ENCODE measurements around the gene ITGB4. TPM values are rescaled to one million over a fixed set of nuclear protein-coding genes. Genes with fewer than 3 reads are reported as not detected.
"Not testable (repeated sequence)": the region's sequence is repeated elsewhere in the genome, so short reads cannot be mapped to it uniquely, and the experiment has no call there.

ITGB4 gene
- total RNA-seq, 1 experiment from 2014 or later = 4.8 TPM

DNA sequence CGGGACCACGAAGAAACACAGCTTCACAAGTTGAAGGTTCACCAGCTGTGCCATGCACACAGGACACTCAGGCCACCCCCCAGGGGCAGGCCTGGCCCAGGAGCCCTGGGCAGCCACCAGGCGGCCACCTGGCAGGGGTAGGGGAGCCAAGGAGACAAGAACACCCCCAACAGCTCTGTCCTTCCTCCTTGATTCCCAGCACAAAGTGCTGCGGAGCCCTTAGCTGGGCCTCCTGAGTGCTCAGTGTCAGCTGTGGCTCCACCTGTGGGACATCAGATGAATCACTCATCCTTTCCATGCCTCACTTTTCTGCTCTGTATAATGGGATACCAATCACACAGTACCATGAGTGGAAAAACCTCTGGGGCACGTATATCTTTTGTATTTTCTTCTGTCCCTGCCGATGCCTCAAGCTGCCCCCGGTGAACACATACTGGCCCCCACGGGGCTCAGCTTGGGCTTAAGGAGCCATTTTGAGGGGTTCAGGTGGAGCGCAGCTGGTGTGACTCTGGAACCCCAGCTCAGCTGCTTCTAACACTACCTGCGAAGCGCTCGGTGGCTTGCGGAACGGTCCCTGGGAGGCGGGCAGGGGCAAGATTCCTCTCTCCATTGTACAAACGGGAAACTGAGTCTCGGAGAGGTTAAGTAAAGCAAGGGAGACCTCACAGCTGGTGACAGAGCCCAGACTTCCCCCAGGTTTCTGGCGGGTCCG is 31.7 kb downstream of the ITGB4 start:
- DNase-seq (ENCODE audit: low read depth) = no peak

DNA sequence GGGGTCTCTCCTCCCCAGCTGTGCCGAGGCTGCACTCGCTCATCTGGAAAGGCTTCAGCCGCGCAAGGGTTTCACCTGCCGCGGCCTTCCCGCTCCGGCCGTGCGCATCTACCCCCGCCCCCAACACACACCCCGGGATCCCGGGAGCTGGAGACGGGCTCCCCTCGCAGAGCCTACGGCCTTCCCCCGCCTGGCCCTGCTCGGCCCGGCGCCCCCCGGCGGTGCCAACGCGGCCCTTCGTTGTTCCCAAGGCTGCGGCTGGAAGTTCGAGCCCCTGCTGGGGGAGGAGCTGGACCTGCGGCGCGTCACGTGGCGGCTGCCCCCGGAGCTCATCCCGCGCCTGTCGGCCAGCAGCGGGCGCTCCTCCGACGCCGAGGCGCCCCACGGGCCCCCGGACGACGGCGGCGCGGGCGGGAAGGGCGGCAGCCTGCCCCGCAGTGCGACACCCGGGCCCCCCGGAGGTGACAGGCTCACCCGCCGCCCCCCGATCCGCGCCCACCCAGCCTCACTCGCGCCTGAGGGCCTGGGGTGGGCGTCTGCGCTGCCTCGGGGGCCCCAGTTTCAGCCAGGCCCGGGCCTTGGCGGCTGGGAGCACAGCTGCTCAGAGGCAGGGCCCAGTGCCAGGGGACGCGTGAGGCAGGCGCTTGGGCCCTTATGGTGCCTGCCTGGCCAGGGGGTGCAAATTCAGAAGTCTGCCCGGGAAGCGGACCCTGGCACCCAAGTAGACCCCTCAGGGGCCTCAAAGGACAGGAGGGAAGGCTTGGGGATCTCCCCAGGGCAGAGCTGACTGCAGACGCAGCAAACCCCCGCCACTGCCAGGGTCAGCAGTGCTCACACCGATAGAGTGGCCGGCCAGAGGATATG is 32.5 kb downstream of the ITGB4 start:
- no peak for DNase-seq (ENCODE audit: low read depth)

DNA sequence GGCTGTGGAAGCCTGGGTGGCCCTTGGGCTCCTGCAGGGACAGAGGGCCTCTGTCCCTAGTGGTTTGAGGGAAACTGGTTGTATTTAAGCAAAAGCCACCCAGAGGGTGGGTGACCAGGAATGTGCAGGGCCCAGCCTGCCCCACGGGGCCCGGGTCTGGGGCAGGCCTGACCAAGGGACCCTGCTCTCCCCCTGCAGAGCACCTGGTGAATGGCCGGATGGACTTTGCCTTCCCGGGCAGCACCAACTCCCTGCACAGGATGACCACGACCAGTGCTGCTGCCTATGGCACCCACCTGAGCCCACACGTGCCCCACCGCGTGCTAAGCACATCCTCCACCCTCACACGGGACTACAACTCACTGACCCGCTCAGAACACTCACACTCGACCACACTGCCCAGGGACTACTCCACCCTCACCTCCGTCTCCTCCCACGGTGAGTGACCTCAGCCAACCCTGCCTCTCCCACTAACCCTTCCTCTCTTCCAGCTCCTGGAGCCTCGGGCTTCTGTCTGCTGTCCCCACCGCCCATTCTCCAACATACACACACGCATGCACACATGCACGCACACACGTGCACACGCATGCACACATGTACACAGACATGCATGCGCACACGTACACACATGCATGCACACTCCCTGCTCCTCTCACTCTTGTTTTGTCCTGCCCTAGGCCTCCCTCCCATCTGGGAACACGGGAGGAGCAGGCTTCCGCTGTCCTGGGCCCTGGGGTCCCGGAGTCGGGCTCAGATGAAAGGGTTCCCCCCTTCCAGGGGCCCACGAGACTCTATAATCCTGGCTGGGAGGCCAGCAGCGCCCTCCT is 33.3 kb downstream of the ITGB4 start:
- no peak for DNase-seq (ENCODE audit: low read depth)

DNA sequence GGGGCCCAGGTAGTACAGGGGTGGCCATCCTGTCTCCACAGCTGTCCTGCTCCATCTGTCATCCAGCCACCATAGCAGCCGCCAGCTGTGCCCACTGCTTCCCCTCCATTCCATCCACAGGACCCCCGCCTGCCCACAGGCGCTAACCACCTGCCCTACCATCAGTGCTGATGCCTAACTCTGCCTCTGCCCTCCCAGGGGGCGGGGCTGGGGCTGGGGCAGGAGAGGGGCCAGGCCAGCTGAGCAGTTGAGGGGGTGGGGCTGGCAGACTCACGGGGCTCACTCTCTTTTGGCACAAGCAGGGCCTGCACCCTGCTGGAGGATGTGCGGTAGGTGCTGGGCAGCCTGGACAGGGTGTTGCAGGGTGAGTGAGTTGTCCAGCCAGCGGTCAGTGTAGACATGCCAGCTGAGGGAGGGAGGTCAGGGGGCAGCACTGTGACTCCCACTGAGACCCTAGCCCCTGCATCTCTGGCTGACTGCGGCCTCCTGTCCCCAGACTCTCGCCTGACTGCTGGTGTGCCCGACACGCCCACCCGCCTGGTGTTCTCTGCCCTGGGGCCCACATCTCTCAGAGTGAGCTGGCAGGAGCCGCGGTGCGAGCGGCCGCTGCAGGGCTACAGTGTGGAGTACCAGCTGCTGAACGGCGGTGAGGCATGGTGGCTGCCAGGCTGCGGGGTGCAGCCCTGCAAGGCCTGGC is 34.1 kb downstream of the ITGB4 start:
- DNase-seq (ENCODE audit: low read depth) = peak; percentile 52

DNA sequence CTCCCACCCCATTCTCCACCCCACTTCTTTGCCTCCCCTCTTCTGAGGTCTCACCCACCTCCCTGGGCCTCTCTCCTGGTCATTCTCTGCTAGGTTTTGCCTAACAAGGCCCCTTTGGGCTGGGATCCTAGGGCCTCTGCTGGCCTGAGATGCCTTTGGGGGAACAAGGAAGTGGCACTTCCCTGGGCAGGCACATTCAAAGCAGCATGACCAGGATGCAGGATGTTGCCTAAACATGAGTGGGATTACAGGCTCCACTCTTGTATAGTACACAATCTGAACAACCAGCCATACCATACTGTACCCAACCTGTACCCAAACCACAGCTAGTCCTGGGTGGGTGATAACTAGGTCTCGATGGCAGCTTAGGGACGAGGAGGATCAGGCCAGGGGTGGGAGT is 34.7 kb downstream of the ITGB4 start:
- no peak for DNase-seq (ENCODE audit: low read depth)

DNA sequence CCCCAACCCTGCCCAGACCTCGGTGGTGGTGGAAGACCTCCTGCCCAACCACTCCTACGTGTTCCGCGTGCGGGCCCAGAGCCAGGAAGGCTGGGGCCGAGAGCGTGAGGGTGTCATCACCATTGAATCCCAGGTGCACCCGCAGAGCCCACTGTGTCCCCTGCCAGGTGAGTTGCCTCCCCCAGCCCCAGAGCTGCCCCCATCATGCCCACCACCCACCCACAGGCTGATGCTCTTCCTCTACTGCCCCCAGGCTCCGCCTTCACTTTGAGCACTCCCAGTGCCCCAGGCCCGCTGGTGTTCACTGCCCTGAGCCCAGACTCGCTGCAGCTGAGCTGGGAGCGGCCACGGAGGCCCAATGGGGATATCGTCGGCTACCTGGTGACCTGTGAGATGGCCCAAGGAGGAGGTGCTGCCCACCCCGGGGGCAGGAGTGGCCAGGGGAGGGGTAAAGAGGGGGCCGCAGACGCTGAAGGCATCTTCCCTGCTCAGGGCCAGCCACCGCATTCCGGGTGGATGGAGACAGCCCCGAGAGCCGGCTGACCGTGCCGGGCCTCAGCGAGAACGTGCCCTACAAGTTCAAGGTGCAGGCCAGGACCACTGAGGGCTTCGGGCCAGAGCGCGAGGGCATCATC is 35.3 kb downstream of the ITGB4 start:
- no peak for DNase-seq (ENCODE audit: low read depth)

DNA sequence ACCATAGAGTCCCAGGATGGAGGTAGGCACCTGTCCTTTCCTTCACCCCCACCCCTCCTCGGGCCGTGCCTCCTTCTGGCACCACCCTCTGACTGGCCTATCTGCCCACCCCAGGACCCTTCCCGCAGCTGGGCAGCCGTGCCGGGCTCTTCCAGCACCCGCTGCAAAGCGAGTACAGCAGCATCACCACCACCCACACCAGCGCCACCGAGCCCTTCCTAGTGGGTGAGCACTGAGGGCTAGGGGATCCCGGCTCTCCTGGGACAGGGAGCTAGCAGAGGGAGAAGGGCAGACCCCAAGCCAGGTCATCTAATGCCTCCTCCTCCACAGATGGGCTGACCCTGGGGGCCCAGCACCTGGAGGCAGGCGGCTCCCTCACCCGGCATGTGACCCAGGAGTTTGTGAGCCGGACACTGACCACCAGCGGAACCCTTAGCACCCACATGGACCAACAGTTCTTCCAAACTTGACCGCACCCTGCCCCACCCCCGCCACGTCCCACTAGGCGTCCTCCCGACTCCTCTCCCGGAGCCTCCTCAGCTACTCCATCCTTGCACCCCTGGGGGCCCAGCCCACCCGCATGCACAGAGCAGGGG is 35.9 kb downstream of the ITGB4 start:
- no peak for DNase-seq (ENCODE audit: low read depth)

DNA sequence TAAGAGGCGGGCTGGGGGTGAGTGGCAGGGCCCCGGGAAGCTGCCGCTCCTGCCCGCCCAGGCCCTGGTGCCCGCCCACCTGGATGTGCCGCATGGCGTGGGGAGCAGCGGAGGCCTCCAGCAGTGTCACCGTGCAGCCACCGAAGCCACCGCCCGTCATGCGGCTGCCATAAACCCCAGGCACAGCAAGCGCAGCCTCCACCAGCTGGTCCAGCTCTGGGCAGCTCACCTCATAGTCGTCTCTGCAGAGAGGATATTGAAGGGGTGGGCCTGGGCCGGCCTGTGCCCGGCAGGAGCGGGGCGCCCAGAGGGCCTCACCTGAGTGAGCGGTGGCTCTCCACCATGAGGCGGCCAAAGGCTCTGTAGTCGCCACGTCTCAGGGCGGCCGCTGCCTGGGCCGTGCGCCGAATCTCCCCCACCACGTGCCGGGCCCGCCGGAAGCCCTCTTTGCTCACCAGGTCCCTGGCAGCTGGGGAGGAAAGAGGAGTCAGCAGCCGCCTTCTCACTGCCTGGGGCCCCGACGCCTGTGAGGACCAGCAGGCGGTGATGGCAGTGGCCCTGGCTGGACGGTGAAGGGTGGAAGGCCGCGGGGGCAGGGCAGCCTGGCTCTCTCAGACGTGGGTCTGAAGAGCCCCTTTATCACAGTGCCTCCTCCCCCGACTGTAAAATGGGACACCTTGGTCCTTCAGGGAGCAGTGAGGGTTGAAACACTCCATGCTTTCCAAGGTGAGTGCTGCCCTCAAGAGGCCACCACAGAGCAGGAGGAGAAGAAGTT is 37.1 kb downstream of the ITGB4 start:
- DNase-seq (ENCODE audit: low read depth) = peak; percentile 18

DNA sequence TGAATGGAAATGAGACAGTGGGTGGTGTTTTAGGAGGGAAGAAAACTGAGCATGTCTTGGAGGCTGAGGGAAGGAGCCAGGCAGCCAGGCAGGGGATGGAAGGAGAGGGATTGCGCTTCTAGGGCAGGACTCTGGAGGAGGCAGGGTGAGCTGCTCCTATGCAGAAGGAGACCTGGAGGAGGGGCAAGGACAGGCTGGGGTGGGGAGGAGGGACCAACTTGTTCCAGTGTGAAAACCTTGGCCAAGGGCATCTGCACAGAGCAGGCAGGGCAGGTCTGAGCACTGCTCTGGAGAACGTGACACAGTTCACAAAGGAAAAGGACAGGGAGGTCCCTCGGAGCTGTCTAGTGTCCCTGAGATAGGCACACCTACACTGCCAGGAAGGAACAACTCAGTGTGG is 38.2 kb downstream of the ITGB4 start:
- no peak for DNase-seq (ENCODE audit: low read depth)

DNA sequence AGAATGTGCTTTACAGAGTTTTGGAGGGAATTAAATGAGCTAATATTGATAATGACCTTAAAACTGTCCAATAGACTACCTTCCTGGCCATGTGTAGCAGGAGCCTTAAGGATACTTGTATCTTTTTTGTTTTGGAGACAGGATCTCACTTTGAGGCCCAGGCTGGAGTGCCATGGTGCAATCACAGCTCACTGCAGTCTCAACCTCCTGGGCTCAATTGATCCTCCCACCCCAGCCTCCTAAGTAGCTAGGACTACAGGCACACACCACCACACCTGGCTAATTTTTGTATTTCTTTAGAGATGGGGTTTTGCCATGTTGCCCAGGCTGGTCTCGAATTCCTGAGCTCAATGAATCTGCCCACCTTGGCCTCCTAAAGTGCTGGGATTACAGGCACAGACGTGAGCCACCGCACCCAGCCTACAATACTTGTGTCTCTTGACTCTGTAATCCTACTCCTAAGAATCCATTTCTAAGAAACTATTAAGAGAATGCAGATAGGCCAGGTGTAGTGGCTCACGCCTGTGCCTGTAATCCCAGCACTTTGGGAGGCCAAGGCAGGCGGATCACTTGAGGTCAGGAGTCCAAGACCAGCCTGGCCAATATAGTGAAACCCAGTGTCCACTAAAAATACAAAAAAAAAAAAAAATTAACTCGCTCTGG is 38.9 kb downstream of the ITGB4 start:
- not testable (repeated sequence) for DNase-seq (ENCODE audit: low read depth)

DNA sequence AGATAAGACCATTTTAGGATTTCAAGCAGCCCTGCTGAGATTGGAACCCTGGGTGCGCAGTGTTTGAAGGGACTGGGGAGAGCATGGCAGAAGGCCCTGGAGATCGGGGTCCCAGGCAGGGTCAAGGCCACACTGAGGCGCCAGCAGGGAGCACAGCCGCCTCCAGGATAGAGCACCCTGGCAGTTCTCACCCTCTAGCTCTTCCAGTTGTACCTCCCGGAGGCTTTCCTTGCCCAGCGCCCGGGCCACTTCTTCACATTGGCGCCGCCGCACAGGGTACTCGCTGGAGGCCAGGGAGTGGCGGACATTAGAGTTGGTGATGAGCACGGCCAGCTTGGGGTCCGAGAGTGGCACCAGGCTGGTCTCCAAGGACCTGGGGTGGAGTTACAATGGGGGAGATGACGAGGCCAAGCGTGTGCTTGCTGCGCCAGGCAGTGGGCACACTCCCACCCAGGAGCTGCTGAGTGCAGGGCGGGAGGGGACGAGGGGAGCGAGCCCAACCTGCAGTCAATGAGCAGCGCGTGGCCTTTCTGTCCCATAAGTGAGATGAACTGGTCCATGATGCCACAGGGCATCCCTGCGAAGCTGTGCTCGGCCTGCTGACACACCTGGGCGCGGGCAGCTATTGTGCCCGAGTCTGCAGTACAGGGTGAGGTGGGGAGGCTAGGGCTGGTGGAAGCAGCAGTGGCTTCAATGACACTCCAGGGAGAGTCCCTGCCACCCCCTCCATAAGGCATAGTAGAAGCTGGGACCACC is 41.4 kb downstream of the ITGB4 start:
- no peak for DNase-seq (ENCODE audit: low read depth)

DNA sequence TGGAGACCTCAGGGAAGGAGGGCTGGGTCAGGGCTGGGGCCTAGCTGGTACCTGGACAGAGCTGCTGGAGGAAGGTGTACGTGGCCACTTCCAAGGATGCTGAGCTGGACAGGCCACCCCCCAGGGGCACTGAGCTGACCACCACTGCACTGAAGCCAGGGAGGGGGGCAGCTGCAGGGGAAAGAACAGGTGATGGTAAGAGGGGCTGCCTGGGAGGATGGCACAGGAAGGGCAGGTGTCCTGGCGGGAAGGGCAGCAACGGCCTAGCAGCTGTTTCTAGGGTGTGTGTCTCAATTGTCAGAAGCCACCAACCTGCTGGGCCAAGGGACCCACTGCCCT is 42.0 kb downstream of the ITGB4 start:
- no peak for DNase-seq (ENCODE audit: low read depth)

DNA sequence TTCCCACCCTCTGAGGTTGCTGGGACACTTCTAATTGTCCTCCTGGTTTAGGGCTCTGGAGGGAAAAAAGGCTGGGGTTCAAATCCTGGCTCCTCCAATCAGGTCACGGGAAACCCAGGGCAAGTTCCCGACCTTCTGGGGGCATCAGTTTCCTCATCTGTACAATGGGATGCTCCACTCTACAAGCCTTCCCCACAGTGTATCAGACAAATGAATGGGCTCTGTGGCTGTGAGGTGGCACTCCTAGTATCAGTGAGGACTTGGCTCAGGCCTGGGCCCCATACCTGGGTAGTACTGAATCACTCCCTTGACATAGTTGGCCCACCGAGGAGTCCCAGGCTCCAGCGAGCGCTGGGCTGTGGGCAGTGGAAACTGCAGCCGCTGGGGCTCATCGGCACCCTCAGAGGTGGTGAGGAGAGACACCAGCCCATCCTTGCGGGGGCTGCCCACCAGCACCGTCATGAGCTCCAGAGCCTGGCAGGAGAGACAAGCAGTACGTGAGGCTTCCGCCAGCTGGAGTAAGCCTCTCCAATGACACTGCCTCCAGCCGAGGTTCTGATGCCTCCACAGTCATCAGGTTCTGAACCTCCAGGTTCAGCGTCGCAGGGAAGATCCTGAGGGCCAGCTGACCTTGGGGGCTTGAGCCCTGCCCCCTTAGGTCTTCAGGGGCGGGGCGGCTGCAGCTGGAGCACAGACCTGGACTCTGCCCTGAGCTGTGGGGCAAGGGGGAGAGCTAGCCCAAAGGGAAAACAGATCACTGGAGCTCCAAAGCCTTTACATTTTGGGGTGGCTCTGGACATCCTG is 42.6 kb downstream of the ITGB4 start:
- DNase-seq (ENCODE audit: low read depth) = no peak

DNA sequence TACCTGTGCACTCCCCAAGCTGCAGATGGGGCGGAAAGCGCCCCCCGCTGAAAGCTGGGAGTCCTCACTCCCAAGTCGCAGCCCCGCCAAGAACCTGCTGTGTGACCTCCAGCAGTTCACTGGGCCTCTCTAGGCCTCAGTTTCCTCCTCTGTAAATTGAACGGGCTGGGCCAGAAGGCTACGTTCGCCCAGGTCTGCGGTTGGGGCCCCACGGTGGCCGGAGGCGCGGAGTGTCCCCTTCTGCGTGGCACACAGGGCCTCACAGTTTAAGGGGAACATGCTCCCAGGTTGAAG is 43.1 kb downstream of the ITGB4 start:
- DNase-seq (ENCODE audit: low read depth) = no peak

DNA sequence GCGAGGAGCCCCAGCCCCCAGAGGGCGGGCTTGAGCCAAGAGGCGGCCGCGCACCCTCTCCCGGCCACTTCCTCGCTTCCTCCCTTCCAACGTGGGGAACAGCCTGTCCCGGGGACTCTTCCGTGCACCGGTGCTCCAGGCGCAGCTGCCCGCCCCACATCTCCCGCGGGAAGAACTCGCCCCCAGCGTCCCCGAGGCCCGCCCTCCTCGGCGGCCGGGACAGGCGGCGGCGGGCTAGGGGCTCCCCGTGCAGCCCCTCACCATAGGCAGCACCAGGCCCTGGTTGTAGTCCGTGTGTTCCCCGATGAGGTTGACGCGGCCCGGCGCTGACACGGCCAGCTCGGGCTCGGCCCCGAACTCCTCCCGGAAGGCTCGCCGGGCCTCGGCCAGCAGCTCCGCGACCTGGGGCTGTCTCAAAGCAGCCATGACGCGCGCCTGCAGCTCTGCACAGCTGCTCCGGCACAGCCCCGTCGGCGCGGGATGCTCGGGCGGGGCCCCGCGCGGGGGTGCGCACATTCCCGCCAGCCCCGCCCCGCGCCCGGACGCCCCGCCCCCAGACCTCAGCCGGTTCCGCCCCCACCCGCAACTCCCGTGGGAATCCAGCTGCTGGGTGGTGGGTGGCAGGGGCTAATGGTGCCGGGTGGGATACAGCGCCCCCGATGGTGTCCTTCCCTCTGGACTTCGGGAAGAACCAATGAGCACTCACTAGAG is 43.6 kb downstream of the ITGB4 start, which contains the start of gene GALK1:
Gene GALK1 (minus strand): TSS at position 482 of the 711 bp plus-strand sequence. CDS start 56 bp downstream, at position 426.
- peak; percentile 58 for DNase-seq (ENCODE audit: low read depth)

DNA sequence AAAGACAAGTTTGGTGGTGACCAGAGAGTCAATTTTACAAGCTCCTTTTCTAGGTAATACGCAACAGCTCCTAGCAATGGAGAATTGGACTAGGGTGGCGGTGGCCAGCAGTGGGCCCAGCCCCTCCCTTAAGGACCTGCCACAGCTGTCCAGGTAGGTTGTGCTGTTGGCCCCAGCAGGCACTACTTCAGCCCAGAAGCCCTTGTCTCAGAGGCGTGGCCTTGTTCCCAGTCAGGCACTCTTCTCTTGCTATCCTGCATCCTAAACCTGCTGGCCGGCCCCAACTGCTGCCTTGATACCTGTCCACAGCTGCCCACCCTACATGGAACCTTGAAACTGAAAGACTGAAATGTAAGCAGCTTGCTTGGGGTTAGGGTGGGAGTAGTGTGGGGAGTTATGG is 44.7 kb downstream of the ITGB4 start:
- no peak for DNase-seq (ENCODE audit: low read depth)

DNA sequence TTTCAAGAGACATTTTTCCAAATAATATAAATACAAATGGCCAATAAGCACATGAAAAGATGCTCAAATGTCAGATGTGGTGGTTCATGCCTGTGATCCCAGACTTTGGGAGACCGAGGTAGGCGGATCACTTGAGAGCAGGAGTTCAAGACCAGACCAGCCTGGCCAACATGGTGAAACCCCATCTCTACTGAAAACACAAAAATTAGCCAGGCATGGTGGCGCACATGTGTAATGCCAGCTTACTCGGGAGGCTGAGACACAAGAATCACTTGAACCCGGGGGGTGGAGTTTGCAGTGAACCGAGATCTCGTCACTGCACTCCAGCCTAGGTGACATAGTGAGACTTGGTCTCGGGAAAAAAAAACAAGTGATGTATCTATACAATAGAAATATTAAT is 46.6 kb downstream of the ITGB4 start:
- no peak for DNase-seq (ENCODE audit: low read depth)

Data from M059J (cell line).